ENCODE measurements around the gene TPTE. TPM values are rescaled to one million over a fixed set of nuclear protein-coding genes. Genes with fewer than 3 reads are reported as not detected.
"Not testable (repeated sequence)": the region's sequence is repeated elsewhere in the genome, so short reads cannot be mapped to it uniquely, and the experiment has no call there.

The TPTE gene
- total and polyA plus RNA-seq, 2 experiments from 2014 or later, result not detected

- not testable (repeated sequence) for H3K4me1 ChIP-seq (ENCODE audit: insufficient read depth); H3K4me2 ChIP-seq; DNase-seq (ENCODE audit: low spot score); H3K27me3 ChIP-seq; H3K9me2 ChIP-seq (replicated peaks; ENCODE audit: insufficient read depth); H3K36me3 ChIP-seq (replicated peaks; ENCODE audit: insufficient read depth, low read depth); H3K79me2 ChIP-seq; H4K20me1 ChIP-seq (ENCODE audit: insufficient read depth, poor library complexity, severe bottlenecking); H3K27ac ChIP-seq; H2AFZ ChIP-seq; H3K4me3 ChIP-seq
- peaks cover 24% of the 10 kb centered on the region for H3K9me3 ChIP-seq (ENCODE audit: low read depth)
- 78% methylated on average over 2 of the region's 2 CpGs for WGBS (ENCODE audit: low lambda C conversion rate, missing lambda C conversion rate)
Measured at GRCh38 chr21:10548331-10548954, 27.1 kb downstream of the TPTE start.

- not testable (repeated sequence) for H3K9me2 ChIP-seq (replicated peaks; ENCODE audit: insufficient read depth); H3K36me3 ChIP-seq (replicated peaks; ENCODE audit: insufficient read depth, low read depth); H3K4me3 ChIP-seq; DNase-seq (ENCODE audit: low spot score); H3K27ac ChIP-seq; H3K4me2 ChIP-seq; H3K4me1 ChIP-seq (ENCODE audit: insufficient read depth); H3K79me2 ChIP-seq; H2AFZ ChIP-seq; H3K27me3 ChIP-seq; H4K20me1 ChIP-seq (ENCODE audit: insufficient read depth, poor library complexity, severe bottlenecking)
- WGBS (ENCODE audit: low lambda C conversion rate, missing lambda C conversion rate), result 47% methylated on average over 2 of the region's 2 CpGs
- H3K9me3 ChIP-seq (ENCODE audit: low read depth), result peaks cover 34% of the 10 kb centered on the region
Measured at GRCh38 chr21:10570803-10571202, 49.4 kb downstream of the TPTE start.

- WGBS (ENCODE audit: low lambda C conversion rate, missing lambda C conversion rate), result 68% methylated on average over 16 of the region's 16 CpGs
- H3K9me3 ChIP-seq (ENCODE audit: low read depth), result peaks cover 36% of the 10 kb centered on the region
Measured at GRCh38 chr21:10574531-10575310, 53.3 kb downstream of the TPTE start.

GRCh38 chr21:10575311-10575667 is 53.9 kb downstream of the TPTE start:
- H4K20me1 ChIP-seq (ENCODE audit: insufficient read depth, poor library complexity, severe bottlenecking), result no peaks in the 10 kb centered on the region
- 51% methylated on average over 2 of the region's 2 CpGs for WGBS (ENCODE audit: low lambda C conversion rate, missing lambda C conversion rate)
- TF ChIP-seq EZH2 (IDR thresholded peaks at IDR 0.05; ENCODE audit: borderline replicate concordance) (no peak), CTCF (IDR thresholded peaks at IDR 0.05; ENCODE audit: poor library complexity) (no peak)
- no peak overlapping the region for H2AFZ ChIP-seq
- no peaks in the 10 kb centered on the region for H3K27me3 ChIP-seq
- no peak overlapping the region for H3K4me2 ChIP-seq
- no peaks in the 10 kb centered on the region for H3K9me2 ChIP-seq (replicated peaks; ENCODE audit: insufficient read depth)
- H3K27ac ChIP-seq, result no peak overlapping the region
- H3K79me2 ChIP-seq, result no peaks in the 10 kb centered on the region
- DNase-seq (ENCODE audit: low spot score), result no peak
- H3K4me3 ChIP-seq, result no peak overlapping the region
- peaks cover 38% of the 10 kb centered on the region for H3K9me3 ChIP-seq (ENCODE audit: low read depth)
- H3K4me1 ChIP-seq (ENCODE audit: insufficient read depth), result no peaks in the 10 kb centered on the region
- no peaks in the 10 kb centered on the region for H3K36me3 ChIP-seq (replicated peaks; ENCODE audit: insufficient read depth, low read depth)

More at GRCh38 chr21:10574531-10575310, 53.3 kb downstream of the TPTE start:
- not testable (repeated sequence) for H2AFZ ChIP-seq; H3K4me3 ChIP-seq; H3K36me3 ChIP-seq (replicated peaks; ENCODE audit: insufficient read depth, low read depth); H3K27me3 ChIP-seq; DNase-seq (ENCODE audit: low spot score); H4K20me1 ChIP-seq (ENCODE audit: insufficient read depth, poor library complexity, severe bottlenecking); H3K79me2 ChIP-seq; H3K9me2 ChIP-seq (replicated peaks; ENCODE audit: insufficient read depth); H3K27ac ChIP-seq; H3K4me1 ChIP-seq (ENCODE audit: insufficient read depth); H3K4me2 ChIP-seq

GRCh38 chr21:10578910-10579309 is 57.5 kb downstream of the TPTE start:
- not testable (repeated sequence) for DNase-seq (ENCODE audit: low spot score); H3K36me3 ChIP-seq (replicated peaks; ENCODE audit: insufficient read depth, low read depth); H3K27ac ChIP-seq; H3K79me2 ChIP-seq; H2AFZ ChIP-seq; H4K20me1 ChIP-seq (ENCODE audit: insufficient read depth, poor library complexity, severe bottlenecking); H3K27me3 ChIP-seq; H3K4me2 ChIP-seq; H3K4me1 ChIP-seq (ENCODE audit: insufficient read depth); H3K4me3 ChIP-seq; H3K9me2 ChIP-seq (replicated peaks; ENCODE audit: insufficient read depth)
- H3K9me3 ChIP-seq (ENCODE audit: low read depth), result peaks cover 43% of the 10 kb centered on the region

GRCh38 chr21:10589115-10589514 is 67.7 kb downstream of the TPTE start:
- WGBS (ENCODE audit: low lambda C conversion rate, missing lambda C conversion rate), result 25% methylated on average over 1 of the region's 1 CpG
- peaks cover 29% of the 10 kb centered on the region for H3K9me3 ChIP-seq (ENCODE audit: low read depth)
- not testable (repeated sequence) for H3K27me3 ChIP-seq; H3K4me3 ChIP-seq; DNase-seq (ENCODE audit: low spot score); H3K36me3 ChIP-seq (replicated peaks; ENCODE audit: insufficient read depth, low read depth); H3K4me2 ChIP-seq; H3K27ac ChIP-seq; H3K79me2 ChIP-seq; H3K9me2 ChIP-seq (replicated peaks; ENCODE audit: insufficient read depth); H2AFZ ChIP-seq; H3K4me1 ChIP-seq (ENCODE audit: insufficient read depth); H4K20me1 ChIP-seq (ENCODE audit: insufficient read depth, poor library complexity, severe bottlenecking)

GRCh38 chr21:10607074-10607473 is 85.7 kb downstream of the TPTE start:
- peaks cover 34% of the 10 kb centered on the region for H3K9me3 ChIP-seq (ENCODE audit: low read depth)
- DNase-seq (ENCODE audit: low spot score); H2AFZ ChIP-seq; H3K36me3 ChIP-seq (replicated peaks; ENCODE audit: insufficient read depth, low read depth); H3K4me1 ChIP-seq (ENCODE audit: insufficient read depth); H4K20me1 ChIP-seq (ENCODE audit: insufficient read depth, poor library complexity, severe bottlenecking); H3K27me3 ChIP-seq; H3K4me2 ChIP-seq; H3K79me2 ChIP-seq; H3K4me3 ChIP-seq; H3K9me2 ChIP-seq (replicated peaks; ENCODE audit: insufficient read depth); H3K27ac ChIP-seq: not testable (repeated sequence)
- WGBS (ENCODE audit: low lambda C conversion rate, missing lambda C conversion rate), result 69% methylated on average over 7 of the region's 7 CpGs

- peaks cover 14% of the 10 kb centered on the region for H3K9me3 ChIP-seq (ENCODE audit: low read depth)
- DNase-seq (ENCODE audit: low spot score); H4K20me1 ChIP-seq (ENCODE audit: insufficient read depth, poor library complexity, severe bottlenecking); H2AFZ ChIP-seq; H3K36me3 ChIP-seq (replicated peaks; ENCODE audit: insufficient read depth, low read depth); H3K27ac ChIP-seq; H3K79me2 ChIP-seq; H3K4me2 ChIP-seq; H3K4me3 ChIP-seq; H3K4me1 ChIP-seq (ENCODE audit: insufficient read depth); H3K9me2 ChIP-seq (replicated peaks; ENCODE audit: insufficient read depth); H3K27me3 ChIP-seq: not testable (repeated sequence)
- WGBS (ENCODE audit: low lambda C conversion rate, missing lambda C conversion rate), result 72% methylated on average over 6 of the region's 6 CpGs
Measured at GRCh38 chr21:10614285-10614684, 92.9 kb downstream of the TPTE start.
